ENCODE measurements around the gene ERCC3.
"Not testable (repeated sequence)": the region's sequence is repeated elsewhere in the genome, so short reads cannot be mapped to it uniquely, and the experiment has no call there.

Gene ERCC3

DNA sequence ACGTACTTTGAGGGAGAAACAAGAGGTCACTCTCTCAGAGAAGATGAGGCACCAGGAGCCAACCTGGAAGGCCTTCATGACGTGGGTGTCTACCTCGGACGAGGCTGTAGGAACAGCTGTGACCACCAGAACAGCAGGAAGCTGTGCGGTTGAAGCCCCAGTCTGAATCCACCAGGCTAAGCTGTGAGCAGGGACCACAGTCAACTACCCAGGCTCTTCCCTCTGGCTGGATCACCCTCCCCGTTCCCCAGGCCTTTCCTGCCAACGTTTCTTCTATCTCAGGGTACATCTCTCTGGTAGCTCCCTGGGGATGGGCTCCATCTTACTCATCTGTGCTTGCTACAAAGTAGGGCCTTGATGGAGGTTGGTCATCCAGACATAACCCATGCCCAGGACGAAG lies 37.1 kb downstream of the ERCC3 start:
- H3K9me3 Mint-ChIP-seq, result no peaks in the 10 kb centered on the region
- H3K27me3 Mint-ChIP-seq (ENCODE audit: low read depth), result no peaks in the 10 kb centered on the region
- no peaks in the 10 kb centered on the region for H3K4me1 Mint-ChIP-seq (ENCODE audit: low read depth)
- no peak overlapping the region for H3K4me3 Mint-ChIP-seq
- H3K36me3 Mint-ChIP-seq (ENCODE audit: low read depth), result peaks cover 35% of the 10 kb centered on the region
- H3K27ac Mint-ChIP-seq, result no peak overlapping the region

GRCh38 chr2:127256381-127256780 lies 37.6 kb downstream of the ERCC3 start:
- H3K9me3 Mint-ChIP-seq, result no peaks in the 10 kb centered on the region
- peaks cover 35% of the 10 kb centered on the region for H3K36me3 Mint-ChIP-seq (ENCODE audit: low read depth)
- H3K4me1 Mint-ChIP-seq (ENCODE audit: low read depth), result no peaks in the 10 kb centered on the region
- no peaks in the 10 kb centered on the region for H3K27me3 Mint-ChIP-seq (ENCODE audit: low read depth)
- no peak overlapping the region for H3K27ac Mint-ChIP-seq
- no peak overlapping the region for H3K4me3 Mint-ChIP-seq

GRCh38 chr2:127255721-127256120 lies 38.2 kb downstream of the ERCC3 start:
- no peaks in the 10 kb centered on the region for H3K9me3 Mint-ChIP-seq
- peaks cover 32% of the 10 kb centered on the region for H3K36me3 Mint-ChIP-seq (ENCODE audit: low read depth)
- no peak overlapping the region for H3K27ac Mint-ChIP-seq
- no peaks in the 10 kb centered on the region for H3K27me3 Mint-ChIP-seq (ENCODE audit: low read depth)
- H3K4me1 Mint-ChIP-seq (ENCODE audit: low read depth), result no peaks in the 10 kb centered on the region
- no peak overlapping the region for H3K4me3 Mint-ChIP-seq

DNA sequence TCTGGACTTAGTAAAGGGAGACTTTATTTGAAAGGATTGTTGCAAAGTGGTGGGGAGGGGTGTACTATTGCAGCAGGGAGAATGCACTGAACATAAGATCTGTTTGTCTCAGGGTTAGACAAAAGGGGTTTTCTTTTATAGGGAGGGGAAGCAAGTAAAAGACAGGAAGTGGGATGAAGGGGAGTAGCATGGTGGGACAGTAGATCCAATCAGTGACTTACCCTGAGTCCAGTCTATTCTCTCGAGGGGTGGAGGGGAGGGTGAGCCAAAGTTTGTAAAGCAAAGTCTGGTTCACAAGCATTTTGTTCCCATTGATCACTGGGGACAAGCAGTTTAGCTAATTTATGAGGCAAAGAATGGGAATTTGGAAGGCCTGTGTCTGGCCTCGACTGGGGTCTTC lies 38.8 kb downstream of the ERCC3 start:
- H3K27me3 Mint-ChIP-seq (ENCODE audit: low read depth), result no peaks in the 10 kb centered on the region
- H3K27ac Mint-ChIP-seq, result no peak overlapping the region
- H3K36me3 Mint-ChIP-seq (ENCODE audit: low read depth), result peaks cover 31% of the 10 kb centered on the region
- H3K9me3 Mint-ChIP-seq, result no peaks in the 10 kb centered on the region
- no peak overlapping the region for H3K4me3 Mint-ChIP-seq
- no peaks in the 10 kb centered on the region for H3K4me1 Mint-ChIP-seq (ENCODE audit: low read depth)

DNA sequence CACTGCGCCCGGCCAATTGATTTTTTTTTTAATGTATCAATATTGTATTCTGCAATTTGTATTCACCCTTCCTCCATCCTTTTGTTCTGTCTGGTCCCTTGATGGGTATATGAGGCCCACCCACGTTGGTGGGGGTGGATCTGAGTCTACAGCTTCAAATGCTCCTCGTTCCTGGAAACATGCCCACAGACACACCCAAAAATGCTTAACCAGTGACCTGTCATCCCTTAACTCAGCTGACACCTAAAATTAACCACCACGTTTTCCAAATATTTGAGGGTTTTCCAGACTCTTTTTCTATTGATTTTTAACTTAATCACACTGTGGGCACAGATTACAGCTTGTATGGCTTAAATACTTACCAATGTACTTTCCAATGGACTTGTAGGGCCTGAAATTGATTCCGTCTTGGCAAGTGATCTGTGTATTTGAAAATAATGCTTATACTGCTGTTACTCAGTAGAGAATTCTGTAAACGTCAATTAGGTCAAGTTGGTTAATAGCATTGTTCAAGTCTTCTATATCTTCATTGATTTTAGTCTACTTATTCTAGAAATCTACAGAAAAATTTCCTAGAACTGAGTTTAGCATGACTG lies 39.5 kb downstream of the ERCC3 start:
- Mint-ChIP-seq H3K4me1 (ENCODE audit: low read depth) (no peaks in the 10 kb centered on the region), H3K36me3 (ENCODE audit: low read depth) (peaks cover 26% of the 10 kb centered on the region)

GRCh38 chr2:127241184-127241583 lies 52.8 kb downstream of the ERCC3 start:
- not testable (repeated sequence) for H3K4me3 Mint-ChIP-seq; H3K36me3 Mint-ChIP-seq (ENCODE audit: low read depth); H3K4me1 Mint-ChIP-seq (ENCODE audit: low read depth); H3K27ac Mint-ChIP-seq; H3K27me3 Mint-ChIP-seq (ENCODE audit: low read depth)
- H3K9me3 Mint-ChIP-seq, result peaks cover 45% of the 10 kb centered on the region

More for the DNA sequence above, 39.5 kb downstream of the ERCC3 start:
- Mint-ChIP-seq H3K9me3 (no peaks in the 10 kb centered on the region), H3K4me3 (no peak overlapping the region), H3K27ac (no peak overlapping the region), H3K27me3 (ENCODE audit: low read depth) (no peaks in the 10 kb centered on the region)

GRCh38 chr2:127239395-127239794 lies 54.5 kb downstream of the ERCC3 start:
- Mint-ChIP-seq H3K4me3 (no peak overlapping the region), H3K4me1 (ENCODE audit: low read depth) (no peaks in the 10 kb centered on the region), H3K27ac (no peak overlapping the region), H3K36me3 (ENCODE audit: low read depth) (peaks cover 3% of the 10 kb centered on the region), H3K27me3 (ENCODE audit: low read depth) (peaks cover 4% of the 10 kb centered on the region), H3K9me3 (peaks cover 45% of the 10 kb centered on the region)

GRCh38 chr2:127237768-127238167 lies 56.2 kb downstream of the ERCC3 start:
- H3K27ac Mint-ChIP-seq; H3K27me3 Mint-ChIP-seq (ENCODE audit: low read depth); H3K4me1 Mint-ChIP-seq (ENCODE audit: low read depth); H3K36me3 Mint-ChIP-seq (ENCODE audit: low read depth); H3K4me3 Mint-ChIP-seq: not testable (repeated sequence)
- peaks cover 45% of the 10 kb centered on the region for H3K9me3 Mint-ChIP-seq

- no peak overlapping the region for H3K27ac Mint-ChIP-seq
- H3K4me1 Mint-ChIP-seq (ENCODE audit: low read depth), result no peaks in the 10 kb centered on the region
- peaks cover 24% of the 10 kb centered on the region for H3K9me3 Mint-ChIP-seq
- H3K36me3 Mint-ChIP-seq (ENCODE audit: low read depth), result no peaks in the 10 kb centered on the region
- H3K27me3 Mint-ChIP-seq (ENCODE audit: low read depth), result peaks cover 7% of the 10 kb centered on the region
- no peak overlapping the region for H3K4me3 Mint-ChIP-seq
These were observed 58.8 kb downstream of the ERCC3 start for GRCh38 chr2:127235082-127235702.

GRCh38 chr2:127233710-127234109 lies 60.2 kb downstream of the ERCC3 start:
- Mint-ChIP-seq H3K9me3 (peaks cover 15% of the 10 kb centered on the region), H3K36me3 (ENCODE audit: low read depth) (no peaks in the 10 kb centered on the region), H3K4me3 (no peak overlapping the region), H3K4me1 (ENCODE audit: low read depth) (no peaks in the 10 kb centered on the region), H3K27ac (no peak overlapping the region), H3K27me3 (ENCODE audit: low read depth) (peaks cover 7% of the 10 kb centered on the region)

- Mint-ChIP-seq H3K4me3 (no peak overlapping the region), H3K27me3 (ENCODE audit: low read depth) (peaks cover 14% of the 10 kb centered on the region), H3K4me1 (ENCODE audit: low read depth) (peaks cover 5% of the 10 kb centered on the region), H3K36me3 (ENCODE audit: low read depth) (no peaks in the 10 kb centered on the region), H3K27ac (no peak overlapping the region), H3K9me3 (peaks cover 8% of the 10 kb centered on the region)
These were observed 62.6 kb downstream of the ERCC3 start for GRCh38 chr2:127231130-127231865.

GRCh38 chr2:127229555-127229954 lies 64.4 kb downstream of the ERCC3 start:
- Mint-ChIP-seq H3K27me3 (ENCODE audit: low read depth) (peaks cover 18% of the 10 kb centered on the region), H3K36me3 (ENCODE audit: low read depth) (no peaks in the 10 kb centered on the region), H3K9me3 (peaks cover 8% of the 10 kb centered on the region), H3K4me1 (ENCODE audit: low read depth) (peaks cover 6% of the 10 kb centered on the region), H3K4me3 (no peak overlapping the region), H3K27ac (no peak overlapping the region)

DNA sequence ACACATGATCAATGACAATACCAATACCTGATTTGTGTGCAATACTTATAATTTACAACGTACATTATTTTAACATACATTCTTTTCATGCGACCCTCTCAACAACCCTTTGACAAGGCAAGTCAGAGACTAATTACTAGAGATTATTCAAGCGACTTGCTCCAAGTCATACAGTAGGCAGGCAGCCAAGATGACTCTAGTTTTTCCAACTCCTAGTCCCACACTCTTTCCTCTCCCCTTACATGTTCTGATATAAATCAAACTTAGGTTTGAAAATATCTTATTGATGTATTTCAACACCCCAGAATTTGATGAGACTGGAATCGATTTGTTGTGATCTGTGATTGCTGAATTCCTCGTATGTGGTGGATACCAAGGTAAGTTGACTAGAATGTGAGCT lies 65.8 kb downstream of the ERCC3 start:
- H3K4me1 Mint-ChIP-seq (ENCODE audit: low read depth), result peaks cover 6% of the 10 kb centered on the region
- H3K9me3 Mint-ChIP-seq, result peaks cover 8% of the 10 kb centered on the region
- H3K36me3 Mint-ChIP-seq (ENCODE audit: low read depth), result no peaks in the 10 kb centered on the region
- H3K4me3 Mint-ChIP-seq, result no peak overlapping the region
- no peak overlapping the region for H3K27ac Mint-ChIP-seq
- H3K27me3 Mint-ChIP-seq (ENCODE audit: low read depth), result peaks cover 27% of the 10 kb centered on the region

GRCh38 chr2:127227264-127227660 lies 66.7 kb downstream of the ERCC3 start:
- H3K4me3 Mint-ChIP-seq, result not testable (repeated sequence)
- peaks cover 30% of the 10 kb centered on the region for H3K27me3 Mint-ChIP-seq (ENCODE audit: low read depth)

More at GRCh38 chr2:127227264-127227660, 66.7 kb downstream of the ERCC3 start:
- H3K27ac Mint-ChIP-seq; H3K4me1 Mint-ChIP-seq (ENCODE audit: low read depth); H3K36me3 Mint-ChIP-seq (ENCODE audit: low read depth); H3K9me3 Mint-ChIP-seq: not testable (repeated sequence)
